ENCODE data around the gene CTSC.

The CTSC gene

GRCh38 chr11:88281317-88281712 is 56.2 kb downstream of the CTSC start:
- Histone ChIP-seq H3K9me3 (ENCODE audit: insufficient read depth, low read length) (no peaks in the 10 kb centered on the region), H3K36me3 (ENCODE audit: low read length) (no peaks in the 10 kb centered on the region), H4K20me1 (ENCODE audit: low read depth, low read length) (no peaks in the 10 kb centered on the region), H3K4me2 (ENCODE audit: low read depth, low read length, poor library complexity, severe bottlenecking) (no peak overlapping the region), H3K27me3 (ENCODE audit: low read length) (no peaks in the 10 kb centered on the region), H3K4me3 (ENCODE audit: insufficient read depth, low read length, poor library complexity, severe bottlenecking) (no peak overlapping the region), H3K27ac (ENCODE audit: low read depth, low read length) (no peak overlapping the region), H3F3A (ENCODE audit: insufficient read depth) (no peaks in the 10 kb centered on the region), H2AFZ (ENCODE audit: low read depth, low read length, severe bottlenecking) (no peak overlapping the region), H3K9ac (ENCODE audit: low read length) (no peak overlapping the region), H3K9me2 (replicated peaks; ENCODE audit: insufficient read depth, low read length) (no peaks in the 10 kb centered on the region), H3K79me2 (ENCODE audit: insufficient read depth, low read length) (no peaks in the 10 kb centered on the region)
- no peak for TF ChIP-seq EZH2phosphoT487 (conservative IDR thresholded peaks at IDR 0.05; ENCODE audit: low read length)
- TF ChIP-seq, protein P1, sequence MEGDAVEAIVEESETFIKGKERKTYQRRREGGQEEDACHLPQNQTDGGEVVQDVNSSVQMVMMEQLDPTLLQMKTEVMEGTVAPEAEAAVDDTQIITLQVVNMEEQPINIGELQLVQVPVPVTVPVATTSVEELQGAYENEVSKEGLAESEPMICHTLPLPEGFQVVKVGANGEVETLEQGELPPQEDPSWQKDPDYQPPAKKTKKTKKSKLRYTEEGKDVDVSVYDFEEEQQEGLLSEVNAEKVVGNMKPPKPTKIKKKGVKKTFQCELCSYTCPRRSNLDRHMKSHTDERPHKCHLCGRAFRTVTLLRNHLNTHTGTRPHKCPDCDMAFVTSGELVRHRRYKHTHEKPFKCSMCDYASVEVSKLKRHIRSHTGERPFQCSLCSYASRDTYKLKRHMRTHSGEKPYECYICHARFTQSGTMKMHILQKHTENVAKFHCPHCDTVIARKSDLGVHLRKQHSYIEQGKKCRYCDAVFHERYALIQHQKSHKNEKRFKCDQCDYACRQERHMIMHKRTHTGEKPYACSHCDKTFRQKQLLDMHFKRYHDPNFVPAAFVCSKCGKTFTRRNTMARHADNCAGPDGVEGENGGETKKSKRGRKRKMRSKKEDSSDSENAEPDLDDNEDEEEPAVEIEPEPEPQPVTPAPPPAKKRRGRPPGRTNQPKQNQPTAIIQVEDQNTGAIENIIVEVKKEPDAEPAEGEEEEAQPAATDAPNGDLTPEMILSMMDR (IDR thresholded peaks at IDR 0.05; ENCODE audit: insufficient read depth, low read length, poor library complexity, severe bottlenecking), result no peak

DNA sequence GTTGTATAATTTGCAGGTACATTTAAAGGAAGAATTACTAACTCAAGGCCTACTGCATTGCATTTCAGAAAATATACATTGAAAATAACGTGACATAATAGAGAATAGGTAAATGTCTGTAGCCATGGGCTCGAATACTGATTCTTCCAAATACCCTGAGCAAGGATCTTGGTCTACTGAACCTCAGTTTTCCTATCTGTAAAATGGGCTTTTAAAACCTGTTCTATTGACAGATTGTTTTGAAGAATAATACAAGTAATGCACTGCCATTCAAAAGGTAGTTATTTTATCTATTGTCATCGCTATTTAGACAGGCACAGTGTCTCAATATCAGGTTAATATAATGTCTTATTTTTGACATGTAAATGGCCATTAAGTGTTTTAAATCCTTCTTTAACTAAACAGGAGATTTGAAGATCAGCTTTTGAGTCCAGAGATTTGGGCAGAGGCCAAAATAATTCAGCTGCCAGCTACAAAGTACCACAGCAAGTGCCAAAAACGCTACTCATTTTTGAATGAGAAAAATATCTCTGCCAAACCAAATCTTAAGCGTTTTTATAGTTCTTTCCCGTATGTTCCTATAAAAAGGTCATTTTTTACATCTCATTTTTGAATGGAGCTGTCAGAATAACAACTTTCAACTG is 56.7 kb downstream of the CTSC start:
- H3K4me3 ChIP-seq (ENCODE audit: insufficient read depth, low read length, poor library complexity, severe bottlenecking), result no peak overlapping the region
- TF ChIP-seq, protein P1 (IDR thresholded peaks at IDR 0.05; ENCODE audit: insufficient read depth, low read length, poor library complexity, severe bottlenecking), result no peak
- TF ChIP-seq EZH2phosphoT487 (conservative IDR thresholded peaks at IDR 0.05; ENCODE audit: low read length), result no peak
- no peak overlapping the region for H3K4me2 ChIP-seq (ENCODE audit: low read depth, low read length, poor library complexity, severe bottlenecking)
- H3F3A ChIP-seq (ENCODE audit: insufficient read depth), result no peaks in the 10 kb centered on the region
- H3K9ac ChIP-seq (ENCODE audit: low read length), result no peak overlapping the region
- H3K27ac ChIP-seq (ENCODE audit: low read depth, low read length), result no peak overlapping the region
- no peaks in the 10 kb centered on the region for H3K79me2 ChIP-seq (ENCODE audit: insufficient read depth, low read length)
- H3K27me3 ChIP-seq (ENCODE audit: low read length), result no peaks in the 10 kb centered on the region
- no peaks in the 10 kb centered on the region for H3K9me2 ChIP-seq (replicated peaks; ENCODE audit: insufficient read depth, low read length)
- no peaks in the 10 kb centered on the region for H3K36me3 ChIP-seq (ENCODE audit: low read length)
- H2AFZ ChIP-seq (ENCODE audit: low read depth, low read length, severe bottlenecking), result no peak overlapping the region
- no peaks in the 10 kb centered on the region for H4K20me1 ChIP-seq (ENCODE audit: low read depth, low read length)
- H3K9me3 ChIP-seq (ENCODE audit: insufficient read depth, low read length), result no peaks in the 10 kb centered on the region

GRCh38 chr11:88277349-88277915 is 60.1 kb downstream of the CTSC start:
- H3F3A ChIP-seq (ENCODE audit: insufficient read depth), result no peaks in the 10 kb centered on the region
- no peaks in the 10 kb centered on the region for H3K9me2 ChIP-seq (replicated peaks; ENCODE audit: insufficient read depth, low read length)
- TF ChIP-seq, protein P1 (IDR thresholded peaks at IDR 0.05; ENCODE audit: insufficient read depth, low read length, poor library complexity, severe bottlenecking), result no peak
- no peak for TF ChIP-seq EZH2phosphoT487 (conservative IDR thresholded peaks at IDR 0.05; ENCODE audit: low read length)
- no peaks in the 10 kb centered on the region for H3K27me3 ChIP-seq (ENCODE audit: low read length)
- no peaks in the 10 kb centered on the region for H3K79me2 ChIP-seq (ENCODE audit: insufficient read depth, low read length)
- H3K9ac ChIP-seq (ENCODE audit: low read length), result no peak overlapping the region
- no peaks in the 10 kb centered on the region for H4K20me1 ChIP-seq (ENCODE audit: low read depth, low read length)
- no peak overlapping the region for H2AFZ ChIP-seq (ENCODE audit: low read depth, low read length, severe bottlenecking)
- 0 out of 2 replicates have a peak, but pooled peaks cover 3% of the 10 kb centered on the region for H3K36me3 ChIP-seq (ENCODE audit: low read length)
- no peak overlapping the region for H3K4me2 ChIP-seq (ENCODE audit: low read depth, low read length, poor library complexity, severe bottlenecking)
- H3K4me3 ChIP-seq (ENCODE audit: insufficient read depth, low read length, poor library complexity, severe bottlenecking), result no peak overlapping the region
- no peaks in the 10 kb centered on the region for H3K9me3 ChIP-seq (ENCODE audit: insufficient read depth, low read length)
- no peak overlapping the region for H3K27ac ChIP-seq (ENCODE audit: low read depth, low read length)
